NCI-H1105 treated with DMSO at 0.1 percent for 48 hours (cell line): ENCODE data around the gene TPM1.
"Not testable (repeated sequence)": the region's sequence is repeated elsewhere in the genome, so short reads cannot be mapped to it uniquely, and the experiment has no call there.

Experiments used
- DNase-seq: peaks from one replicate; lab custom pipeline; 2025; lab: John Stamatoyannopoulos, UW

TPM1 gene

DNA sequence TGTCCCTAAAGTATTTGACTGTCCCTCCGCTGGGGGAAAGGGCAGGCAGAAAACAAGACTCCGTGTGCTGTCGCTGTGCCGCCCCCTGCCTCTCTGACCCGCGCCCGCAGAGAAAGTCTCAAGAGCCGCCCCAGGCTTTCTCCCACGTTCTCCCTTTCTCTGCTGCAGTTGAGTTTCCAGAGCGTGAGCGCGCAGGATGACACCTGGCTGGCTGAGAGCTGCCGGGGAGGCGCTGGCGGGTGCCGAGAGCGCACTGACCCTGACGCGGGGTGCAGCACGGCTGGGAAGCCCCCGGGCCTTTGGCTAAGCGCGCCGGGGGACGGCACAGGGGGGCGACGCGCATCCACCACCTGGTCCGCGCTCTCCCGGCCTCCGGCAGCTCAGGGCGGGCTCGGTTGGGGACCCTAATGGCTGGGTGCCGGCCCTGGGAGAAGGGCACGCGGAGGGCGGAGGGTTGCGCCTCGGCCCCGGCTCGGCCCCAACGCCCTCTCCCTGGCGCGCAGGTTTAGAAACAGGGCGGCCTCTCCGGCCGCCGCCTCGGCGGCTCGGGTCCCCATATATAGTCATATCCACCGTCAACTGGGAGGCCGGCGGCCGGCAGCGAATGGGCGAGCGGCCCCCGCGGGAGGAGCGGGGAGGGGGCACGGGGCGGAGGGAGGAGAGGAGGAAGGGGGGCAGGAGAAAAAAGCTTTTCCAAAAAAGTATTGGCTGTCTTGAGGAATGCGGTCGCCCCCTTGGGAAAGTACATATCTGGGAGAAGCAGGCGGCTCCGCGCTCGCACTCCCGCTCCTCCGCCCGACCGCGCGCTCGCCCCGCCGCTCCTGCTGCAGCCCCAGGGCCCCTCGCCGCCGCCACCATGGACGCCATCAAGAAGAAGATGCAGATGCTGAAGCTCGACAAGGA is at the start of gene TPM1:
TPM1 (plus strand) TSS at position 774 of the 903 bp plus-strand sequence; CDS start at position 857, 83 bp downstream.
- DNase-seq: peak; percentile 57

- DNase-seq: no peak
Observed at GRCh38 chr15:62993066-62993465, 49.5 kb upstream of the TPM1 start.

DNA sequence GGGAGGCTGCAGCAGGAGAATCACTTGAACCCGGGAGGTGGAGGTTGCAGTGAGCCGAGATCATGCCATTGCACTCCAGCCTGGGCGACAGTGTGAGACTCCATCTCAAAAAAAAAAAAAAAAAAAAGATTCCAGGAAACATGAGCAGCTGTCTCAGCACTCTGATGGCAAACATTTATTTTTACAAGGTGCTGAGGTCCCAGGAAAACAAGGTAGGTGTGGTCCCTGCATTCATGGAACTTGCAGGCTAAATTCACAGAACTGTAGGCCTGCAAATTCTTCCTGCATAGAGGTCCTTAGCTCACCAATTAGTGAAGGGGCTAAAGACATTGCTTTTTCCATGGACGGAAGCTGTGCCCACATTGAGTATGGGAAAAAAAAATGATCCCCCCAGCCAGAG is 48.9 kb upstream of the TPM1 start:
- not testable (repeated sequence) for DNase-seq

GRCh38 chr15:62994439-62994838 is 48.1 kb upstream of the TPM1 start:
- no peak for DNase-seq

GRCh38 chr15:62994975-62995681 is 47.4 kb upstream of the TPM1 start:
- no peak for DNase-seq

GRCh38 chr15:62997441-62997840 is 45.1 kb upstream of the TPM1 start:
- DNase-seq: no peak

DNA sequence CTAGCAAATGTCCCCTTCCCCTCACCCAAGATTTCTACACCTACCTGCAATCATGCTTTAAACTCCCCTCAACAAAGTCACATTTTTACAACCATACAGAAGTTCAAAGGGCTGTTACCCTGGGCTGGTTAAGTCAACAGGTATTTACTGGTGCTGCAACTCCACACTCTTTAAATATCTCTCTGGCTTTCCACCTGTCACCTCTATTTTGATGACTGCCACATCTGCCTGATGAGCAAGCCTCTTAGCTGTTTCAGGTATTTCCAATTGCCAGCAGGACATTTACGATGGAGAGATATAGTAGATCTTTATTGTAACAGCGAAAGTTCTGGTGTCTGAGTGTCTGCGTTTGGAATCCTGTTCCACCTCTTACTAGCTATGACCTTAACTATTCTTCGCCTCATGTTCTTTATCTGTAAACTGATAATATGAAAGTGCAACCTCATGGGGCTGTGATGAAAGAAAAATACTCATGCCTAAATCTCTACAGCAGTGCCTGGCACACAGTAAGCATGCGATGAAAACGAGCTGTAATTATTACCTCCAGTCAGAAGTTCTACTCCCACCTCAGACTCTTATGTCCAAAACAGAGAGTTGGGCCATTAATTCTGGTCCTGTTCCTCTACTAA is 44.2 kb upstream of the TPM1 start:
- no peak for DNase-seq

- no peak for DNase-seq
Observed at GRCh38 chr15:62999178-62999577, 43.4 kb upstream of the TPM1 start.

GRCh38 chr15:62999923-63000561 is 42.5 kb upstream of the TPM1 start:
- no peak for DNase-seq

- no peak for DNase-seq
Observed at GRCh38 chr15:63000706-63001105, 41.8 kb upstream of the TPM1 start.

DNA sequence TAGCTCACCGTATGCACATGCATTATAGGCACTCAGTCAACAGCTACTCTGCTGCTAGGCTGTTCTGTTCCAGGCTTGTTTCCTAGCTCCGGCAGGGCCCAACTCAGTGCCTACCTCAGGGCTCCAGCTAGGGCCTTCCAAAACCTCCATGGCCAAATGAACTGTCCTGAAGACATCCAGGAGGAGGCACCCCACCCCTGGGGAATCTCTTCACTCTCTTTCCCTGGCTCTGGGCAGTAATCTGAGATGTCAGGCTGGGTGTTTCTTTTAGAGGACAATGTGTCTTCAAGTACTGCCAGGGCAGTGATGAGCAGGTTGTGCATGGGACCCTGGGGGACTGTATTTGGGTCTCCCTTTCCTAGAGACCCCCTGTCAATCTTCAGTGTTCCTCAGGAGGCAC is 38.3 kb upstream of the TPM1 start:
- DNase-seq: no peak

DNA sequence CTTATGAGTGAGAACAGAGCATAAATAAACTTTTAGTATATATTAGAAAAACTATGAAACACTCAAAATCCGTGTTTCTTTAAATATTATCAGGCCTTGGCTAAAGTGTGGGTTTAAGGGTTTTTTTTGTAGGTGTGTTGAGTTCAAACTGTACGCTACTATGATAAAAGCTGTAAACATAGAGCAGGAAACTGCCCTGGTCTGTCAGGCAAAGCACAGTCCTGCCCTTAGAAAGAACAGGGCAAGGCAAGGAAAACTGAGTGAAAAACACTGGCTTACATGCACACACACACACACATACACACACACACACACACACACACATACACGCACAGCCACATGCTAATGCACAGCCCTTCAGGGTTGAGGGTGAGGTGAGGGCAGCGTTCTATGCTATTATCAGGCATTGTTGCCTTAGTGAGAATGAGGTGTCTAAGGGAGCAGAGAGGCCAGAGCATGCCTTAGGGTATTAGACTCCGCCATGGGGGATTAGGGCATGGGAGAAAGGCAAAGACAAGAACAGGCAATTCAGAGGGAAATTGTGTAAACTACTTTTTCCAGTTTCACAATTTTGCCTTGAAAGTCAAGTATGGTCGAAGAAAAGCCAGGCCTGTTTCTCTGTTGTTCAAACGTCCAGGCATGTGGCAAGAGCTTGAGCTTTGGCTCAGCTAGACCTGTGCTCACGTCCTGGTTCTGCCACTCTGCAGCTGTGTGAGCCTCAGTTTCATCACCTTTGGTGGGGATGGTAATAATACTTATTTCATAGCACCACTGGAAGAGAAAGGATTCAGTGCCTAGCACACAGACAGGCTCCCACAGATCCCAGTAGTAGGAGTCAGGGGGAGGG is 36.3 kb upstream of the TPM1 start:
- no peak for DNase-seq

DNA sequence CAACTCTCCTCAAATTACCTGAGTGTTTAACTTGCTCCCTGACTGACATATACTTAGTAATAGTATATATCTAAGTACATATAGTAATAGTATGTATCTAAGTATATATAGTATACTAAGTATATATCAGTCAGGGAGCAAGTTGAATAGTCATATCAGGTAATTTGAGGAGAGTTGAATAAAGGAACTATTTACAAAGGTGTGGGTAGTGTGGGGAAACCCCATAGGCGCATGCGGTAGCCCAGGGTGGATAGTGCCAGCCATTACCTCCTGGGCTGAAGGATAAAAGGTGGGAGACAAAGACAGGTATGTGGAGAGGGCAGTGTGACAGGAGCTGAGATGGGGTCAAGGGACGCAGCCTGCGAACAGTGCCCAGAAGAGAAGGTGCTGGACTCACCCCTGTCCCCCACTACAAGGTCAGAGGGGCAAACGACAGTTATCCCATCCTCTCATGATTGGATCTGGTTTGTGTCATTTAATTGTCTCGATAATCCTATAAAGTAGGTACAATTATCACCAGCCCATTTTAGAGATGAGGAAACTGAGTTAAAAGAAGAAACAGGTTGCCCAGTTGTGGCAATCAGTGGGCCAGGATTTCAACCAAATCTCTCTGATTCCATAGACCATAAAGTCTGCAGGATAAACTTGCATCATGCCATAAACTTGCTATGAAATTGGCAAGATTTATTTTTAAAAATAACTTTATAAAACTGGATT is 34.1 kb upstream of the TPM1 start:
- no peak for DNase-seq

DNA sequence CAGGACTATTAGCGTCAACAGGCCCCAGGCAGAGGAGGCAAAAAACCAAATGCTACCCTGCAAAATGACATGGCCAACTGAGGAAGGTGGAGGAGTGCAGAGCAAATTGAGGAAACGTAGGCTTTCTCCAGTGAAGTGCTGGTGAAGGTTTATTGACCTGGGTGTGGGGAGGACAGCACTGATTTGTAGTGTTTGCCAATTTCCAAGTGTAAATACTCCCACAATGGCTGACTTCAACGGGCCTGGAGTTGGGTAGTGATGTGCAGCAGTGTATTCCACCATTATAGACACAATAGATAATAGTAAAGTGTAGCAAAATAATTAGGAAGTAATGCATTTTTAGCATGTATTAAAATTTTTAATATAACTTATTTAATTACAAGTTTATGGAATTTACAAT is 32.2 kb upstream of the TPM1 start:
- DNase-seq: no peak

DNA sequence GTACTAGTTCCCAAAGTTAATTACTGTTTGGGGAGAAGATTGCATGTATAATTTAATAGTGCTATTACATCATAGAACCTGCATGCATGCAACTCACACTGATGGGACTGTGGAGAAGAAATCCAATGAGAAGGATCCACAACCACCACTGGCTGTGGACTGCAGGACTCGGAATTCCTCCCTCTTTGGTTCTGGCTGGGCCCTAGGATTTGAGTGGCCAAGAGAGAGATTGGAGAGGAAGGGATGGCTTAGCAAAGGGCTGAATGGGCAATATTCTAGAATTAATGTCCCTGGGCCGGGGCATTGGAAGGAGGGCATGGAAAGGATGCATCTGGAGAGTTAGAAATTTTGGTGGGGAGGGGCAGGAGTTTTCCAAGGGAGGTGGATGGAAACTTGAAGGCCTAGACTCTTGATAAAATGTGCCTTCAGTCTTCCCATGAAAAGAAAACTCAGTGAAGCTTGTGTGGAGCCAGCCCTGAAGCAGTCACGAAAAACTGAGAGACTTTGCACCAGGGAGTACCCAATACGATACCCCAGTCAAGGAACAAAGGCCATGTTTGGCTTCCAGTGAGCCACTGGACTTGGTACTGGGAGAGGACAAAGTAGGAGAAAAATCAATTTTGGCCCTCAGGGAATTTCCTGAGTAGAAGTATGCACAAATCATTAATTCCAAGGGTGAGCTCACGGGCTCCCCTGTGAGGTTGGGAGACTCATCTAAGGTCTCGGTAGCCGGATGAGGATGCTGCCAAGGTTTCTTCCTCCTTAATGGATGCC is 31.4 kb upstream of the TPM1 start:
- DNase-seq: no peak

DNA sequence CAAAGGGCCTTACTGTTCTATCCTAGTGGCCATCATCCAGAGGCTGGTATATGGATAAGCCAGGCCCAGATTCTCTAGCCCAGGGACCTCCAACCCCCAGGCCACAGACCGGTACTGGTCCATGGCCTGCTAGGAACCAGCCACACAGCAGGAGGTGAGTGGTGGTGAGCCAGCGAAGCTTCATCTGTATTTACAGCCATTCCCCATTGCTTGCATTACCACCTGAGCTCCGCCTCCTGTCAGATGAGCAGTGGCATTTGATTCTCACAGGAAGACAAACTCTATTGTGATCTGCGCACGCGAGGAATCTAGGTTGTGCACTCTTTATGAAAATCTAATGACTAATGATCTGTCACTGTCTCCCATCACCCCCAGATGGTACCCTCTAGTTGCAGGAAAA is 30.1 kb upstream of the TPM1 start:
- DNase-seq: no peak

DNA sequence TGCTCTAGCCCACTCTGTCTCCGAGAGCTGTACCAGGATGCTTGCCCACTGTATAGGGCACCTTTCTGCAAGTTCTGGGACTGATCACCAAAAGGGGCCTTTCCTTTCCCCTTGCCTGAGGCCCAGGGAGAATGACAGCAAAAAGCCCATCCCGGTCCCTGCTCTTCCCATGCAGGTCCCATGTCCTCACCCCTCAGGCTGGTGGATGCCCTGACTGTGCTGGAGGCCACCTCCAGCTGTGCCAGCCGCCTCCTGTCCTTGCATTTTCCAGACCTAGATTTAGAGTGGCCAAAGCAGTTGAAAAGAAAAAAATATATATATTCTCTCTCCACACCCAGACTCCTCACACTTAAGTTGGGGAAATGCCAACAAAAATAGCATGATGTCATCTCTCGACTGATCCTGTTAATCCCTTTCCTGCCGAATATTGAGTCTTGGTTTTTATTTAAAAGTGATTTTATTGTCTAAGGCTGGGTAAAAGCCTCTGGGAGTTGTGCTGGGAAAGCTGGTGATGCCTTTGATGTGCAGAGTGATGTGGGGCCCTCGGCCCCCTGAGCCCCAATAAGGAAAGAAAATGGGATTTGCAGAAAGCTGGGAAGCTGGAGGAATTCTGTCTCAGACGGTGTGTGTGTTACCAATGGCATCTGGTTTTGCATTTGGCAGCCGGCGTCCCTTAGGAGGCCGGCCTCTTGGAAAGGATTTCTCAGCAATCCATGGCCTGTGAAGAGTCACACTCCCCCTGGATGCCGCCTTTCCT is 29.3 kb upstream of the TPM1 start:
- DNase-seq: no peak

DNA sequence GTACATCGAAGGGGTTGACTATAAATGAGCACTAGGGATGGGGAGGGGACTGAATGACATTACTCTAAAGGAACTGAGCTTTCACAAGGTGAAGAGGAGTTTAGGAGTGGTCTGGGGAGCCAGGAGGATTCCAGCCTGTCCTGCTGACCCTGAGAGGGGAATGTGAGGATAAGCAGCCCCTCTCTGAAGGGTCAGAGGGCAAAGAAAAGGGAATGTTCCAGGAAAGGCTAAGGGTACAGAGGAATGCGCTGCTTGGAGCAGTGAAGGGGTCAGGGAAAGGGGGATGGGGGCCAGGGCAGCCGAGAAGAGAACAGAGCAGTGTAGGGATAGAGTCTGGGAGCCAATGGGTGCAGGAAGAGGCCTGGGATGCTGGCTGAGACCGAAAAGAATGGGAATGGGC is 28.0 kb upstream of the TPM1 start:
- DNase-seq: no peak

- DNase-seq: no peak
Observed at GRCh38 chr15:63015618-63016017, 26.9 kb upstream of the TPM1 start.
